GM21360 (cell line): ENCODE results near the gene LILRB5.
"Not testable (repeated sequence)": the region's sequence is repeated elsewhere in the genome, so short reads cannot be mapped to it uniquely, and the experiment has no call there.

Source experiments
- ATAC-seq: cut with Tn5 transposase; IDR thresholded peaks from one replicate; pipeline ENCODE4 v1.9.1; 2021; ENCODE audit warnings: mild to moderate bottlenecking, moderate library complexity; ENCODE audit not compliant: unreplicated experiment

LILRB5 gene

GRCh38 chr19:54217517-54218247, 39.4 kb downstream of the LILRB5 start:
- not testable (repeated sequence) for ATAC-seq

DNA sequence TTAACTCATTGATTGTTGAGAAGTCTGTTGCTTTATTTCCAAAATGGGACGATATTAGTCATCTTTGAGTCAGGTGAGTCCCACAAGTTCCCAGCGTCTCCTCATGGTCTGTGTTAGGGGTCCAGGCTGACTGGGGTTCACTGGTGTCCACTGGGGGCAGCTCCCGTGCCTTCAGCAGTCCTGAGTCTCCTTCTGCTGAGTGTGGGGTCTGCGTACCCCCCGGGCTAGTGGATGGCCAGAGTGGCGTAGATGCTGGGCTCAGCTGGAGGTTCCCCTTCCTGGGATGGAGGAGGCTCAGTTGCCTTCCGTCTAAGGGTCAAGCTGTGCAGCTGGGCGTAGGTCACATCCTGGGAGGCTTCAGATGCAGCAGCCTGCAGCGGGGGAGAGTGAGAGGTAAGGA, 40.2 kb downstream of the LILRB5 start:
- ATAC-seq: no peak

GRCh38 chr19:54214734-54215133, 42.3 kb downstream of the LILRB5 start:
- not testable (repeated sequence) for ATAC-seq

- ATAC-seq: not testable (repeated sequence)
These were observed 42.9 kb downstream of the LILRB5 start for GRCh38 chr19:54214217-54214616.

DNA sequence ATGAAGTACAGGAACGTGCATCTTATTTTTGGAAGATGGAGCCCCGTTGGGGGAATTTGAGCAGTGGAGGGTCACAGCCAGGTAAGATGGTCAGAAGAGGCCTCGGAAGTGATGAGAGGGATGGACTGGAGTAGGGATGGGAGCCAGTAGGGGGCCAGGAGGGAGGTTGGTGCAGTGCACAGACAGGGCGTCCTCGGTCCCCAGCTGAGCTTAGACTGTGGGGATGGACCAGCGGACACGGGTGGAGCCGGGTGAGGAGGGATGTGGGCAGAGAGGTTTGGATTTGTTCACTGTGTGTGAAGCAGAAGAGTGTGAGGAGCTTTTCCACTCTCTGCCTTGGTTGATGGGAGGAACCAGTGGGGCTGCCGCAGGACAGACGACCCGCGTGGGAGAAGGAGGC, 45.8 kb downstream of the LILRB5 start:
- ATAC-seq: no peak

DNA sequence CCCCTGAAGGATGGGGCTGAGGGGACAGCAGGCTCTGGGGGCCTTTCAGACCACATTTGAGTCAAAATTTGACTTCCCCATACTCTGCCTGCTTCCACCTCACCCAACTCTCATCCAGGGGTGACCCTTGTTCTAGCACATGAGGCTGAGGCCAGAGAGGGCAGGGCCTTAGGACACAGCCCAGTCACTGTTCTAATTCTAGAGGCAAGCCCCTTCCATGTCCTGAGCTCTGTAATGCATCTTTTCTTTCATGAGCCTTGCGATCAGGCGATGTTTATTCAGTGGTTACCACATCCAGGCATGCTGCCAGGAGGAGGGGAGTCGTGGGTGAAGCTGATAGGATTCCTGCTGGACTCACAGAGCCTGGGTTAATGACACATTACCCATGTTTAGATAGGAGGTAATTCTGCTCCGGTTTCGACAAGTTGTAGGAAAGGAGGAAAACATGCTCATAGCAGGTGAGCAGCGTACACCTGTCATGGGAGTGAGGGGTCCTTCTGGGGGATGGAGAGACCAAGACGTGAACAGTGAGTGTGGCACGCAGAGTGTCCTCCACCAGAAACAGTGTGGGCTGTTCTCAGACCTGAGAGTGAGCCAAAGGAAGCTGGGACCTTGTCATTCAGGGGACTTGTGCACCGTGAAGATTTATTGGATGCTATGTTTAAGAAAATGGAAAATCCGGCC, 47.1 kb downstream of the LILRB5 start:
- ATAC-seq: no peak

GRCh38 chr19:54209058-54209810, 47.8 kb downstream of the LILRB5 start:
- no peak for ATAC-seq

GRCh38 chr19:54208784-54209057, 48.4 kb downstream of the LILRB5 start:
- ATAC-seq: no peak

DNA sequence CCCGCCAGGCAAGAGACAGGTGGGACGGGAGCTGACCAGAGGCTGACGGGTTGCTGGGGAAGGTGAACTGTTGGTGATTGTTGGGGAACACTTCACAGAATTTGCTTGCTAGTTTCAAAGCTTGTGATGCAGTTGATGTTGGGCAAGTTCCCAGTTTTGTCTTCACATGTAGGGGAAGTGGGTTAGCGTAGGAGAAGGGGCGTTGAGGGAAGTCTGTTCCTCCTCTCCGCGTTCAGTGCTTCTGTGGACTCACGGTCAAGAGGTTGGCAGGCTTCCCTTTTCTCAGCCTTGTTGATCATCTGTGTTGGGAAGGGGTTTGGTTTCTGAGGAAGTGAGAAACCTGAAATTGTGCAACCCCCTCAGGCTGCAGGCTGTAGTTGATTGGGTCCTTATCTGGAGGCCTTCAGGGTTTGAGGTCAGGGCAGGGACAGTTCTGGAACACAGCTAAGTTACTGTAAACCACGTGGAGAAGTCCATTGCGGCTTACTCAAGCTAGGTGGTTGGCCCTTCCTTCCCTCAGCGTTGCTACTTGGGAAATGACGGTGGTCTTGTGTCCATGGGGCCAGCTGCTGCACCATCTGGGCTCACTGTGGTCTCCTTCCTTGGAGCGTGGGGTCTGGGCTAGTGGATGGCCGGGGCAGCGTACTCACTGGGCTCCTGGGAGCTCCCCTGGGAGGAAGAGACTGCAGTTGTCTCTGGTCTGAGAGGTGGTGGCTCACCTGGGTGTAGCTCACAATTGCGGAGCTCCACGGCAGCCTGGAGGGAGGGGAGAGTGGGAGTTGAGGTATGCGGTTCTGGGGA, 48.9 kb downstream of the LILRB5 start:
- peak; percentile 49 for ATAC-seq

- no peak for ATAC-seq
These were observed 49.4 kb downstream of the LILRB5 start for GRCh38 chr19:54207676-54207982.

- not testable (repeated sequence) for ATAC-seq
These were observed 49.9 kb downstream of the LILRB5 start for GRCh38 chr19:54207193-54207592.

DNA sequence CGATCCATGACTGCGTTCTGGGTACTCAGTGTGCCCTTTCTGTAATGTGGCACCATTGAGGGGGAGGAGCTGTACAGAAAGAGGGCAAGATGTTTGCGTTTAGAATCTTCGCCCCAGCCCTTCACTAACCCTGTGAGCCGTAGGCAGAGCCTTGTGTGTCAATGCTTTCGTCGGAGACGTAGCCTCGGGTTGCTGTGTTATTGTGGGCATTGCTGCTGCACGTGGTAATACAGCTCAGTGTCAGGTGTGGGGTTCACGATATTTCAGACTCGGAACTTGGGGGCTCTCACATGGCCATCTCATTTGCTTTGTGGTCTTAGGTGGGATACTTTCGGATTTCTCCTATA, 50.3 kb downstream of the LILRB5 start:
- ATAC-seq: no peak

GRCh38 chr19:54206030-54206830, 50.8 kb downstream of the LILRB5 start:
- ATAC-seq: no peak

GRCh38 chr19:54204767-54205468, 52.2 kb downstream of the LILRB5 start:
- ATAC-seq: no peak

DNA sequence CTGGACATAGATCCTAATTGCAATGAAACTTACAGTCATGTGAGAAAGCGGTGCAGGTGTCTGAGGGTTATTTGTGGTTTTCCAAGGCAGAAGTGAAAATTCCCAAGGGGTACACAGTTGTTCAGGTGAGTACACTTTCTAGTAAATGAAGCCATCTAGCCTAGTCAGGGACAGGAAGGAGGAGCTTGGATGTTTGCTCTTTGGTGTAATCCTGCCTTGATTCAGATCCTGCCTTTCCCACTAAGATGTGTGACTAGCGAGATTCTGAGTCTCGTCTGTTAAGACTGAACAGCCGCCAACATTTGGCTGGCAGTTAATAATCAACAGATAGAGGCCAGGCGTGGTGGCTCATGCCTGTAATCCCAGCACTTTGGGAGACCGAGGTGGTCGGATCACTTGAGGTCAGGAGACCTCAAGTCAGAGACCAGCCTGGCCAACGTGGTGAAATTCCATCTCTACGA, 53.9 kb downstream of the LILRB5 start:
- no peak for ATAC-seq

GRCh38 chr19:54201980-54202379, 55.1 kb downstream of the LILRB5 start:
- ATAC-seq: no peak

DNA sequence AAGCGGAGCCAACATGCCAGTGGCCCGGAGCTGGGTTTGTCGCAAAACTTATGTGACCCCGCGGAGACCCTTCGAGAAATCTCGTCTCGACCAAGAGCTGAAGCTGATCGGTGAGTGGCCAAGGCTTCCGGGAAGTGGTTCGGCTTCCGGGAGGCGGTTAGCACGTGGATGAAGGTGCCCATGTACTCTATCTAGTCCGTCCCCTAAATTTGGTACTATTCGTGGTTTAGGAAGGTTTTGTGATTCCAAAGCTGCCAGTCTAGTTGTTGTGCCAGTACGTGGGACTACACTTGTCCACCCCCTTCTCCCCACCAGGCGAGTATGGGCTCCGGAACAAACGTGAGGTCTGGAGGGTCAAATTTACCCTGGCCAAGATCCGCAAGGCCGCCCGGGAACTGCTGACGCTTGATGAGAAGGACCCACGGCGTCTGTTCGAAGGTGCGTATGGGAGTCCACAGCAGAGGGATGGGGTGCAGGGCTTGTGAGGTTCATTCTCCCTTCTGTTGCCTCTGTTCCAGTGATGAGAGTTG, 55.8 kb downstream of the LILRB5 start:
- ATAC-seq: no peak
